Endothelial cell of umbilical vein (primary cell): ENCODE results near the gene HOXB2. TPM values are rescaled to one million over a fixed set of nuclear protein-coding genes. Genes with fewer than 3 reads are reported as not detected.
A peak's percentile ranks its signal among the peaks of the same experiment; 100 is the strongest.

Experiments
- BruUV-seq: library from RNA; stranded (reverse); fragments of 400-500 nt; replicated peaks from 2 replicates; lab custom pipeline; 2021; lab: Mats Ljungman, UMichigan
- CTCF ChIA-PET: fragments of 300-600, 350-600 bp; sonication (Branson Sonifier 250); formaldehyde crosslinking; loops from one replicate; lab custom pipeline; 2021; ENCODE audit warnings: antibody characterized with exemption, inconsistent platforms; lab: Charles Lee
- POLR2A ChIA-PET: fragments of 300-600, 350-600 bp; sonication (Branson Sonifier 250); formaldehyde crosslinking; loops from one replicate; lab custom pipeline; 2021; ENCODE audit warnings: antibody characterized with exemption, inconsistent platforms; lab: Charles Lee
- DNase-seq: peaks from one replicate; pipeline ENCODE4 v3.0.0-alpha.2; 2011; ENCODE audit warnings: low read depth, low spot score
- FAIRE-seq: peaks from 2 replicates; lab custom pipeline; 2011; peaks lifted over from hg19 to GRCh38; lab: Jason Lieb, UNC
- H2AFZ ChIP-seq: 2 replicates; pipeline ENCODE4 v1.6.0; 2012; ENCODE audit warnings: low read depth, low read length, control low read depth, inconsistent platforms
- H3K27ac ChIP-seq: 2 replicates; pipeline ENCODE4 v1.5.1; 2011; ENCODE audit warnings: low read depth, mild to moderate bottlenecking, control low read depth, low read length, moderate library complexity; ENCODE audit not compliant: insufficient read depth
- H3K27me3 ChIP-seq, 2 experiments: 2 replicates each; pipeline versions ENCODE4 v1.6.0 to v1.6.1; 2011; ENCODE audit warnings: low read length in 2 of 2, mixed read lengths in 1 of 2; ENCODE audit not compliant: control insufficient read depth in 2 of 2, insufficient read depth in 2 of 2
- H3K36me3 ChIP-seq, 2 experiments: 2 replicates in 1 of 2; 3 replicates in 1 of 2; pipeline ENCODE4 v1.5.1; 2011; ENCODE audit warnings: low read length in 2 of 2, mild to moderate bottlenecking in 1 of 2, moderate library complexity in 1 of 2; ENCODE audit not compliant: control insufficient read depth in 2 of 2, insufficient read depth in 2 of 2; ENCODE audit errors: extremely low read depth in 1 of 2
- H3K4me1 ChIP-seq: 3 replicates; pipeline ENCODE4 v1.5.1; 2011; ENCODE audit warnings: mild to moderate bottlenecking, low read length; ENCODE audit not compliant: control insufficient read depth, insufficient read depth; ENCODE audit errors: extremely low read depth
- H3K4me2 ChIP-seq: 2 replicates; pipeline ENCODE4 v1.6.1; 2011; ENCODE audit warnings: low read length, control low read depth, mixed read lengths; ENCODE audit not compliant: insufficient read depth
- H3K4me3 ChIP-seq, 3 experiments: fragments of 200-600 bp in 1 of 3; sonication (generic), shearing (Covaris generic) in 1 of 3; replicated peaks in 1 of 3; 2 replicates each; pipeline ENCODE4 v1.5.1; 2011 to 2016; ENCODE audit warnings: control low read depth in 3 of 3, low read length in 3 of 3, mild to moderate bottlenecking in 2 of 3, inconsistent platforms in 1 of 3, low read depth in 1 of 3, moderate library complexity in 1 of 3; ENCODE audit not compliant: insufficient read depth in 1 of 3
- H3K79me2 ChIP-seq: 2 replicates; pipeline ENCODE4 v1.6.0; 2012; ENCODE audit warnings: low read length, inconsistent platforms; ENCODE audit not compliant: control insufficient read depth, insufficient read depth
- H3K9ac ChIP-seq: replicated peaks from 2 replicates; pipeline ENCODE3; 2011; ENCODE audit warnings: low read length, control low read depth; ENCODE audit not compliant: insufficient read depth; ENCODE audit errors: extremely low read depth
- H3K9me1 ChIP-seq: replicated peaks from 3 replicates; pipeline ENCODE4 v1.6.0; 2011; ENCODE audit warnings: mild to moderate bottlenecking, low read length; ENCODE audit not compliant: control insufficient read depth, insufficient read depth; ENCODE audit errors: extremely low read depth
- H3K9me3 ChIP-seq: replicated peaks from 2 replicates; pipeline ENCODE4 v1.5.1; 2012; ENCODE audit warnings: low read length, inconsistent platforms; ENCODE audit not compliant: control insufficient read depth, insufficient read depth
- H4K20me1 ChIP-seq: replicated peaks from 2 replicates; pipeline ENCODE3; 2011; ENCODE audit warnings: mild to moderate bottlenecking, low read length; ENCODE audit not compliant: control insufficient read depth, insufficient read depth; ENCODE audit errors: extremely low read depth
- FOS ChIP-seq: IDR thresholded peaks from 2 replicates; pipeline ENCODE4 v1.6.1; 2011; ENCODE audit warnings: mild to moderate bottlenecking, low read length, moderate library complexity, borderline replicate concordance; ENCODE audit not compliant: insufficient read depth
- MAX ChIP-seq: IDR thresholded peaks from 2 replicates; pipeline ENCODE4 v1.6.1; 2011; ENCODE audit not compliant: insufficient read depth, insufficient read length
- dilution Hi-C: fragments of 300-500 bp; cut with MboI; formaldehyde crosslinking; loops from one replicate; pipeline ENCODE4 v1.15.0; 2019; ENCODE audit warnings: low sequenced_read_pairs; ENCODE audit not compliant: extremely low pct_ligation_motif_present
- intact Hi-C: fragments of 100-400 bp; cut with micrococcal nuclease; formaldehyde crosslinking; loops from one replicate; pipeline ENCODE4 v1.10.0; 2022
- microRNA counts: library from miRNA; unstranded; fragments of <30 nt; microRNA quantifications from one replicate; lab custom pipeline; 2016
- polyA plus RNA-seq, 4 experiments: library from polyadenylated mRNA; depleted of rRNA in 3 of 4; stranded (reverse) in 3 of 4; unstranded in 1 of 4; fragments of >200 nt; gene quantifications; 2 replicates each; pipeline versions ENCODE4 v1.2.1 to v1.2.3, GENCODE V29; 2011 to 2012; ENCODE audit warnings: missing spikeins in 1 of 4
- total RNA-seq: library from RNA; stranded (reverse); gene quantifications from 2 replicates; pipeline ENCODE4 v1.2.3, GENCODE V29; 2021

The HOXB2 gene
- total and polyA plus RNA-seq, 2 donors (not counting 3 experiments of a cell fraction or from before 2014, with no cell fraction given) = 14.1 to 23.3 TPM

DNA sequence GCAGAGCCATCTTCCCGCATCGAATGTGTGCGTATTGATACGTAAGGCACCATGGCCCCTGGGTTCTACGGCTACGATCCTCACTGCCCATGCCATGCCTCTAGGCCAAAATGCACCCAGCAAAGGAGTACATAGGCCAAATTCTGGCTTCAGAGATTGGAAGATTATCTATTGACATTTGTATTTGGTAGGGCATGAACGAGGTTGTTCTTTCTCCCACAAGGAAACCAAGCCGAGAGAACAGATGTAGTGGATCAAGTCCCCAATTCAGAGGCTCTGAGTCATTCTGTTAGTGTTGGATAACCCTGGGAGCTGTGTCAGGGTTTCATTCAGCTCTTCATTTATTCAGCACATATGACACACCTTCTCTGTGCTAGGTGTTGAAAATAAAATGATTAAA is 50.6 kb downstream of the HOXB2 start:
- Histone ChIP-seq H3K9me3 (no peaks in the 10 kb centered on the region), H3K27ac (no peak overlapping the region), H3K9me1 (no peaks in the 10 kb centered on the region), H2AFZ (no peak overlapping the region), H3K4me2 (no peak overlapping the region), H3K4me1 (peaks cover 10% of the 10 kb centered on the region), H3K36me3 (no peaks in the 10 kb centered on the region), H3K79me2 (no peaks in the 10 kb centered on the region), H3K27me3 (peaks cover 2 to 3% of the 10 kb centered on the region in 2 experiments), H4K20me1 (no peaks in the 10 kb centered on the region), H3K4me3 (no peak overlapping the region), H3K9ac (no peak overlapping the region)
- ChIA-PET CTCF (interaction anchor here (0.7 to 1.0 kb wide), 2 partner anchors 10 to 76 kb away, joined by 3 read pairs; no protein-coding TSS in a partner anchor), POLR2A (no interaction called here)
- dilution Hi-C loops = no loop called here
- FAIRE-seq (peak; percentile 24), DNase-seq (no peak)
- TF ChIP-seq FOS = peak; percentile 46
- TF ChIP-seq MAX = no peak
- no TSS peak for BruUV-seq
- intact Hi-C loops = no loop called here

MicroRNAs within 50 kb of the gene (microRNA counts, 767-probe panel; counts per million panel counts)
- 723 counts per million, percentile 96 among the panel's probes with 10 or more counts for microRNA hsa-miR-10a-5p (lab: Ali Mortazavi, UCI)

Other genes starting within 250 kb of the HOXB2 start
- 0.51 and 0.75 TPM in 2 replicates for gene SKAP1, start 114.9 kb downstream of the HOXB2 start, total RNA-seq
- not detected in 2 replicates for gene SKAP1, start 114.9 kb downstream of the HOXB2 start, polyA plus RNA-seq
- not detected in 2 replicates for gene HOXB1, start 14.1 kb downstream of the HOXB2 start, total RNA-seq
- not detected in 2 replicates for gene HOXB1, start 14.1 kb downstream of the HOXB2 start, polyA plus RNA-seq
- gene HOXB4, start 33.2 kb upstream of the HOXB2 start, total RNA-seq = 11.2 and 13.1 TPM in 2 replicates
- gene HOXB4, start 33.2 kb upstream of the HOXB2 start, polyA plus RNA-seq = 4.6 and 5.4 TPM in 2 replicates
- 45.0 and 56.6 TPM in 2 replicates for gene HOXB3, start 45.1 kb upstream of the HOXB2 start, total RNA-seq
- 29.6 and 33.0 TPM in 2 replicates for gene HOXB3, start 45.1 kb upstream of the HOXB2 start, polyA plus RNA-seq
- gene HOXB5, start 48.7 kb upstream of the HOXB2 start, total RNA-seq = 7.3 and 8.5 TPM in 2 replicates
- 2.0 and 2.6 TPM in 2 replicates for gene HOXB5, start 48.7 kb upstream of the HOXB2 start, polyA plus RNA-seq
- gene HOXB6, start 59.9 kb upstream of the HOXB2 start, total RNA-seq = 24.0 and 27.4 TPM in 2 replicates
- gene HOXB6, start 59.9 kb upstream of the HOXB2 start, polyA plus RNA-seq = 8.8 and 10.0 TPM in 2 replicates
- gene HOXB7, start 65.9 kb upstream of the HOXB2 start, total RNA-seq = 24.5 and 29.8 TPM in 2 replicates
- gene HOXB7, start 65.9 kb upstream of the HOXB2 start, polyA plus RNA-seq = 23.5 and 24.2 TPM in 2 replicates
- gene HOXB8, start 70.2 kb upstream of the HOXB2 start, total RNA-seq = 1.7 and 2.0 TPM in 2 replicates
- gene HOXB8, start 70.2 kb upstream of the HOXB2 start, polyA plus RNA-seq = 1.6 and 2.4 TPM in 2 replicates
- gene HOXB9, start 81.2 kb upstream of the HOXB2 start, total RNA-seq = 0.69 and 1.1 TPM in 2 replicates
- gene HOXB9, start 81.2 kb upstream of the HOXB2 start, polyA plus RNA-seq = 0.49 and 0.79 TPM in 2 replicates
- gene PRAC1, start 177.4 kb upstream of the HOXB2 start, total RNA-seq = not detected in 2 replicates
- gene PRAC1, start 177.4 kb upstream of the HOXB2 start, polyA plus RNA-seq = not detected in 2 replicates
- gene PRAC2, start 178.1 kb upstream of the HOXB2 start, total RNA-seq = not detected in 2 replicates
- gene PRAC2, start 178.1 kb upstream of the HOXB2 start, polyA plus RNA-seq = not detected in 2 replicates
- gene HOXB13, start 183.6 kb upstream of the HOXB2 start, total RNA-seq = not detected in 2 replicates
- gene HOXB13, start 183.6 kb upstream of the HOXB2 start, polyA plus RNA-seq = not detected in 2 replicates